Stimulated activated CD8-positive, alpha-beta memory T cell treated with anti-CD3 and anti-CD28 coated beads, Interleukin-15, amount 100 ng/mL, for 24 hours (primary cell): Measurements from ENCODE around the gene MEGF11.
A peak's percentile ranks its signal among the peaks of the same experiment; 100 is the strongest.
"Not testable (repeated sequence)": the region's sequence is repeated elsewhere in the genome, so short reads cannot be mapped to it uniquely, and the experiment has no call there.

Experiments
- DNase-seq: peaks from one replicate; pipeline ENCODE4 v3.0.0-alpha.2; 2020; ENCODE audit warnings: low read depth

The MEGF11 gene

DNA sequence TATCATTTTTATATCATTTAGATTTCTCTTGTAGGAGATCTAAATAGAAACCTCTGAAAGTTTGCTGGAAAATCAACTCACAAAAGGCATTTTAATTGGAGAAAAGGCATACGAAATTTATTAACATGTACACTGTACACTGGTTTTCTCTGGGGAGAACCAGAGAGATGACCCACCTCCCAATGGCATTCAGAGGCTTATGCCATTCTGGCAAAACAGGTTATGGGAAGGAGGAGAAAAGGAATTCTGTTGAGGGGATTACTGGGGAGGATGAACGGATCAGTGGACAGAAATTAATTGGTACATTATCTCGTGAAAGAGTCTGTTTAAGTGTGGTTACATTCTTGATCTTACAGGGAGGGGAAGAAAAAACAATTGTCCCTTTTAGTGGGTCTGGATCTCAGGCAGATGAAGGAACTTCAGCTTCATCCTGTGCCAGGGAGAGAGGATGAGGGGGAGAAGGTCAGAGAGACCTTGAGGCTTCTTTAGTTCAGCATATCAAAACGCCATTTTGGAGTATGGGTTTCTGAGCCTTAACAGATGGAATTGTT lies 367.8 kb downstream of the MEGF11 start:
- DNase-seq, result no peak

DNA sequence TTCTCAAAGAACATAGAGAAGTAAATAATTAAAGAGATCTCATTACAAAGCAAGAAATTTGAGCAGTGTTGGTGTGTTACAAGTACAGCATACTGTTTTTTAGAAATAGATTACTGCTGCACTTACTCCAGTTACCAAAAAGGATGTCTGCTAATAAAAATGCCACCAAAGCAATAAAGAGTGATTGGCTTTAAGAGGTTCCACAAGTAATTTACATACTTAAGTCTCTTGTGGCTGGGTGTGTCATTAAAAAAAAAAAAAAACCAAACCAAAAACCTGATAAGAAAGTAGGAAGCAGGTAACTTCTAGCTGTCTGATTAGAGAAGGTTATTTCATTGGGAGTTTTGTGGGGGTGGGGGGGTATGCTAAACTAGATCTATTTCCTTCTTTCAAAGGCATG lies 369.0 kb downstream of the MEGF11 start:
- DNase-seq, result no peak

DNA sequence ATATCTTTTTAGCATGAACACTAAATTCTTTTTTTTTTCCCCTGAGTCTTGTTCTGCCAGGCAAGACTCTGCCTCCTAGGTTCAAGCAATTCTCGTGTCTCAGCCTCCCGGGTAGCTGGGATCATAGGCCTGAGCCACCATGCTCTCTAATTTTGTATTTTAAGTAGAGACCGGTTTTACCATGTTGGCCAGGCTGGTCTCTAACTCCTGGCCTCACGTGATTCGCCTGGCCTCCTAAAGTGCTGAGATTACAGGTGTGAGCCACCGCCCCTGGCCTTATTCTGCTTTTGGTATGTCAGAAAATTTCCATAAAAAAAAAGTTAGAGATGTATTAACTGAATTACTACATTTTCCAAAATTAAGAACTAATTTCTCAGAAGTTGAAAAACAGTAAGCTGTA lies 370.0 kb downstream of the MEGF11 start:
- no peak for DNase-seq

DNA sequence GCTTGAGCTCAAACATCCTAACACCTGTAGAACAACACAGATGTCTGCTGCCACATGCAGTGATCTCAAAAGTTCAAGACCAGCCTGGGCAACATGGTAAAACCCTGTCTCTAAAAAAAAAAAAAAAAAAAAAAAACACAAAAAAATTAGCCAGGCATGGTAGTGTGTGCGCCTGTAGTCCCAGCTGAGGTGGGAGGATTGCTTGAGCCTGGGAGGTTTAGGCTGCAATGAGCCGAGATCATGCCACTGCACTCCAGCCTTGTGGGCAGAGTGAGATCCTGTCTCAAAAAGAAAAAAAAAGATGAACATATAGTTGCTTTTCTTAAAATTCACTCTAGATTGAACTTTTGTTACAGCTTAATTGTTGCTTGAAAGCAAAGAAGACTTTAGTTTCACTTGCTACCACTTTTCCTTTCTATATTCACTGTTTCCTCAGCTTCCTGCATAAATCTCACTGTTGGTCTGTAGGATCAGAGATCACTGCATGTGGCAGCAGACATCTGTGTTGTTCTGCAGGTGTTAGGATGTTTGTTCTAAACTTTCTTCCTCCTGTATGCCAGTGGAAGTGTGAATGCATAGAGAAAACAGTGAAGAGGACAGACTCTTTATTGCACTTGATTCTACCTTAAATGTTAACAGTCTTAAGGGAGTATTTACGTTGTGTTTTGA lies 371.6 kb downstream of the MEGF11 start:
- DNase-seq, result no peak

DNA sequence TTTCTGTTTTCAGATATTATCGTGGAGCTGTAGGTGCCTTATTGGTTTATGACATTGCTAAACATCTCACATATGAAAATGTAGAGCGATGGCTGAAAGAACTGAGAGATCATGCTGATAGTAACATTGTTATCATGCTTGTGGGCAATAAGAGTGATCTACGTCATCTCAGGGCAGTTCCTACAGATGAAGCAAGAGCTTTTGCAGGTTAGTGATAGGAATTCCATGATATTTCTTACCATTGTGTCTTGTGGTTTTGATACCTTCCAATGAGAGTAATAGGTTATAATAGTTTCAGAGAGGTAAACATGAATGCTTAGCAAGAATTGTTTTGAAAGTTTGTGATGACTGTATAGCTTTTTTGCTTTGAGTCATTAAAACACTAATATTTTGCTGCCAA lies 375.8 kb downstream of the MEGF11 start:
- no peak for DNase-seq

DNA sequence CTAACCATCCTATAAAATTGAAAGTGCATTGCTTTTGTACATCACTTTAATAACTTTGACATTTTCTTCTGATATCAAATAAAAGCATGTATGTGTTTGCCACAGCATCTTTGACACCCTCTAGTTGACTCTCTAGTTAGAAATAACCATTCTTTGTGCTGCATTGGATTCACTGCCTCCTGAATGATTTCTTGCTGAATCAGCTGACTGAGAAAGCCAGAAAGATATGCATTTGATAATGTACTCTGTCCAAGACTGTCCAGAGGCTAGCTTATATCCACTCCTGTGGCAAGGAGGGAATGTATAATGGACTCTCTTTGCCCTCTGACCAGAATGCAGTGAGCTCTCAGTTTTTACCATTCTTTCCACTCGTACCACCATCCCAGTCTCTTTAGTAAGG lies 378.1 kb downstream of the MEGF11 start:
- no peak for DNase-seq

DNA sequence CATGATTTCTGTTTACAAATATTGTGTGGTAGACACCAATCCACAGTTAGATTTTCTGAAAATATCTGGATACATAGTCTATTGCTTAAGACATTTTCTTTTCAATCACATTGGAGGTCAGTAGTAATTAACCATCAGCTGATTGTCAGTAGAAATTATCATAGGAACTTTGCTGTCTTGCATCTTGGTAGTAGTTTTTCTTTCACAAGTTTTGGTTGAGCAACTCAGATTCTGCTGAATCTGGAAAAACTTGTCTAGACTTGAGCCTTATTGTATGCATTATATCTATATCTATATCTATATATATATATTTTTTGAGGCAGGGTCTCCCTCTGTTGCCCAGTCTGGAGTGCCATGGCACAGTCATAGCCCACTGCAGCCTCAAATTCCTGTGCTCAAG lies 380.3 kb downstream of the MEGF11 start:
- no peak for DNase-seq

DNA sequence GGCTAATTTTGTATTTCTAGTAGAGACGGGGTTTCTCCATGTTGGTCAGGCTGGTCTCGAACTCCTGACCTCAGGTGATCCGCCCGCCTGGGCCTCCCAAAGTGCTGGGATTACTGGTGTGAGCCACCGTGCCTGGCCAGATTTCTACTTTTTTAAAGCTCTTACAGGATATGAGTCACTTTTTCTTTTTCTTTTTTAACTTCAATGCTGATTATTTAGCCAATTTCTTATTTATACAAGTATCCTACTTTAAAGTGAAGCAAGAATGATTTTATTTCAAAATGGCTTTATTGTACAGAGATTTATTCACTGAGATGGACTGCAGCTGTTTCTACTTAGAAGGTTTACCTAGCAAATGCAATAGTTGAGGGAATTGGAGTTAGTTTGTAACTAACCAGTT lies 381.0 kb downstream of the MEGF11 start:
- DNase-seq, result not testable (repeated sequence)

DNA sequence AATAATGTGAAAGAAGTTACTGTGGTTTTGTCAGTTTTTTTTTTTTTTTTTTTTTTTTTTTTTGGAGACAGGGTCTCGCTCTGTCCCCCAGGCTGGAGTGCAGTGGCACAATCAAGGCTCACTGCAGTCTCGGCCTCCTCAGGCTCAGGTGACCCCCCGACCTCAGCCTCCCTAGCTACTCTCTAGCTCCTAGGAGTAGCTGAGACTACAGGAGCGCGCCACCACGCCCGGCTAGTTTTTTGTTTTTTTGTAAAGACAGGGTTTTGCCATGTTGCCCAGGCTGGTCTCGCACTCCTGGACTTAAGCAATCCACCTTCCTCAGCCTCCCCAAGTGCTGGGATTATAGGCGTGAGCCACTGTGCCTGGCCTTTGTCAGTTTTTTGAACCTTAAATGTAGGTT lies 381.7 kb downstream of the MEGF11 start:
- not testable (repeated sequence) for DNase-seq

DNA sequence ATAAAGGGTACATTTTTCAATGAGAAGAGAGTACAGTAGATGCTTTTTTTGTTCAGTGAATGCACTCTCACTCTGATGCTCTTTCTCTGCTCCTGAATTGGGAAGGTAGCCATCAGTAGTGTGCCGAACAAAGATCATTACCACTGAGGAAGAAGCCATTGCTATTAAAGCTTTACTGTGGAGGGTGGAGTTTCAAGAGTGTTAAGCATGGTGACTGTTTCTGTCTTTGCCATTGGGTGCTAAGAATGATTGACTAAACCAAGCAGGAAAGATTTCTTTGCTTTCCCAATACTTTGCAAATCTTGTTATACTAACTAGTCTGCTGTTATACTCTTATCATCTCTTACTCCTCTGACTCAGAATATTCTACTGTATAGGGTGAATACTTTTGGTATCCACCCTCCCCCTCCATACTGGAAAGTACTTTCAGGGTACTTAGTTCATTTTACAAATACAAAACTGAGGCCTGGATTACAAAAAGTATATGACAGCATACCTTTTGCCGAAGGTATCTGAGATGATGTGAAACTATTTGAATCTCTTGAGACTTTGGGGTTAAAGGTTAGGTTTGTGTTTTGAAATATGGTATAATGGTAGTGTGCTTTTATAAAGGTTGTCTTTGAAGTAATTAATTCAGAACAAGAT lies 382.5 kb downstream of the MEGF11 start:
- DNase-seq, result no peak

DNA sequence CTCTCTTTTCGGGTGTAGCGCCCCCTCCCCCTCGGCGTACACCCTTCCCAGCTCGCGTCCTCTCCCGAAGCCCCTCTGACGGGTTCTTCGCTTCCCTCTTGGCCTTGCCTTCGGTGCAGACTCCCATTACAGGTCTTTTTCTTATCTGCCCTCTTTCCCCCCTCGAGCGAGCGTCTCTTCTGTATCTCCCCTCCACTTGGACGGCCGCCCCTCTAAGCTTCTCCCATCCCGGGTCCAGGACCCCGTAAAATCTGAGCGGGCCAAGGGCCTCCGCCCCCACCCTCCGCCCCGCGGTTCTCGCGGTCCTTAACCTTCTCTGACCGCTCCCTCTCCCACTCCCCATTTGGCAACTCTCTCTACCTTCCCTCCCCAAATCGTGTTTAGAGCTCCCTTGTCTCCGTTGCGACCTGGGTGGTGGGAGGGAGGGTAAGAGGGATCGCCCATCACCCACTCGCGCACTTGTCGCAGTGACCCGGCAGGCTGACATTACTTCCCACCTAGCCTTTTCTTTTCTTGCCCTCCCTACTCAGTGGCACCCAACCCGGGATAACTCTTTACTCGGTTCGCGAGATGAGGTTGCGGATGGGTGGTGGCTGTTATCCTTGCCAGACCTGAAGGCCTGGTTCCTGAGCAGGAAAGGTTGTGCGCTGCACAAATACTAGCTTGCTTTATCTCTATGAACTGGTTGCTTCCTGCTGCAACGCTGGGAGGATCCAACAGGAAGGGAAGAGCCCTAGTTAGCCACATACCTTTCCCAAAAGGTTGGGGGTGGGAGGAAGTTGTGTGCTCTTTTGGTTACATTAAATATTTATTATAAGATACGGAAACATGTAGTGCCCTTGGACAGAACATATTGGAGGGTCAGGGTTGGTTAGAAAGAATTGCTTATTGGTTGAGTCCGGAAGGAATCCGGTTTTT lies 383.3 kb downstream of the MEGF11 start:
- DNase-seq, result no peak

DNA sequence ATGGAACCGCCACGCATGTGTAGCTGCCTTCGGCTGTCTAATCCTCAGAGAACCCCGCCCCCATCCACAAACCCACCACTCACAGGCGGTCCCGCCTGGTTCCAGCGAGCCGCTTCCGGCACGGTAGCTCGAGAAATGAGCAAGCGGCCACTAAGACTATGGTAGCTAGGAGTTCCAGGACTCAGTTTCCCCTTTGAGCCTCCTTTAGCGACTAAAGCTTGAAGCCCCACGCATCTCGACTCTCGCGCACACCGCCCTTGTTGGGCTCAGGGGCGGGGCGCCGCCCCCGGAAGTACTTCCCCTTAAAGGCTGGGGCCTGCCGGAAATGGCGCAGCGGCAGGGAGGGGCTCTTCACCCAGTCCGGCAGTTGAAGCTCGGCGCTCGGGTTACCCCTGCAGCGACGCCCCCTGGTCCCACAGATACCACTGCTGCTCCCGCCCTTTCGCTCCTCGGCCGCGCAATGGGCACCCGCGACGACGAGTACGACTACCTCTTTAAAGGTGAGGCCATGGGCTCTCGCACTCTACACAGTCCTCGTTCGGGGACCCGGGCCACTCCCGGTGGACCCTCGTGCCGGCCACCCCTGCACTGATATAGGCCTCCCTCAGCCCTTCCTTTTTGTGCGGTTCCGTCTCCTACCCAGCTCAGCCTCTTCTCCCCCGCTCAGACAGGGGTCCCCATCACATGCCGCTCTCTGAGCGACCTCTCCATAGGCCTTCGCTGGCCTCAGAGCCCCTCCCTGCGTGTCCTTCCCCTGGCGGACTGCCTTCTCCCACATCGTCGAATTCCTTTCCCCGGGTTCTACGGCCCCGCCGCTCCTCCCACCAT lies 384.2 kb downstream of the MEGF11 start, which contains the start of gene RAB11A:
RAB11A (plus strand) TSS at position 366 of the 828 bp plus-strand sequence; CDS start at position 461, 95 bp downstream.
- peak; percentile 88 for DNase-seq

DNA sequence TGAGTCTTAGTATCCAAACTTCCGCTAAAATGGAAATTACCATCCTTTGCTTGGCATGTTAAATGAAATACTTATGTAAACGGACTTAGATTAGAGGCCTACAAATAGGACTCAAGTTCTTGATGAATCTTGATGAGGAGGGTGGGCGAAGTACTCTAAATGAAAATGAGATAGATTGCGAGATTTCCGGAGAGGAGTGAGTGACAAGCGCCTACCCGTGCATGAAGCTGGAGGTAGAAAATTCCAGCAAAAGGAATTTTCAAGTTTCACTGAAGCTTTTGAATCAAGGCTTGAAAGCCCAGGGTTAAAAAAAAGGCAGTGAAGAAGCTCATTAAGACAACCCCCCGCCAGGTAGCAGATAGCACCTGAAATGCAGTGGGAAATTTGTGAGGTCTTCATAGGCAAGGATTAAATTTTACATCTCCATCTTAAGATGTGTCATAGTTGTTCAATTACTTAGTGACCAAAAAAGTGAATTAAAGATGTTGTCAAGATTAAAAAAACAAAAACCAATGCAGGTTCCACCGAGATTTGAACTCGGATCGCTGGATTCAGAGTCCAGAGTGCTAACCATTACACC lies 384.9 kb downstream of the MEGF11 start:
- DNase-seq, result no peak

DNA sequence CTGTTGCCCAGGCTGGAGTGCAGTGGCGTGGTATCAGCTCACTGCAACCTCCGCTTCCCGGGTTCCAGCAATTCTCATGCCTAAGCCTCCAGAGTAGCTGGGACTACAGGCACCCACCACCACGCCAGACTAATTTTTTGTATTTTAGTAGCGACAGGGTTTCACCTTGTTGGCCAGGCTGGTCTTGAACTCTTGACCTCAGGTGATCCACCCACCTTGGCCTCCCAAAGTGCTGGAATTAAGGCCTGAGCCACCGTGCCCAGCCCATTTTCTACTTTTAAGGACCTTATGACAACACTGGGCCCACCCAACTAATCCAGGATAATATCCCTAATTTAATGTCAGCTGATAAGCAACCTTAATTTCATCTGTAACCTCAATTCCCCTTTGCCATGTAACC lies 385.6 kb downstream of the MEGF11 start:
- not testable (repeated sequence) for DNase-seq

DNA sequence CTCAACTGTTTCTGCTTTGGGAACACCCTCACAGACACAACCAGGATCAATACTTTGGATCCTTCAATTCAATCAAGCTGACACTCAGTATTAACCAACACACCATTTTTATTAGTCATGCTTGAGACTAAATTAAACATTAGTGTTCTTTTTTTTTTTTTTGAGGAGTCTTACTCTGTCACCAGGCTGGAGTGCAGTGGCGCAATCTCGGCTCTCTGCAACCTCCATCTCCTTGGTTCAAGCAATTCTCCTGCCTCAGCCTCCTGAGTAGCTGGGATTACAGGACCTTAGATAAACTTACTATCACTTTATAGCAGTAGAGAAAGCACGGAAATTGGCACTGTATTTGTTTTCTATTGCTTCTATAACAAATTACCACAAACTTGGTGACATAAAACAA lies 386.3 kb downstream of the MEGF11 start:
- no peak for DNase-seq

DNA sequence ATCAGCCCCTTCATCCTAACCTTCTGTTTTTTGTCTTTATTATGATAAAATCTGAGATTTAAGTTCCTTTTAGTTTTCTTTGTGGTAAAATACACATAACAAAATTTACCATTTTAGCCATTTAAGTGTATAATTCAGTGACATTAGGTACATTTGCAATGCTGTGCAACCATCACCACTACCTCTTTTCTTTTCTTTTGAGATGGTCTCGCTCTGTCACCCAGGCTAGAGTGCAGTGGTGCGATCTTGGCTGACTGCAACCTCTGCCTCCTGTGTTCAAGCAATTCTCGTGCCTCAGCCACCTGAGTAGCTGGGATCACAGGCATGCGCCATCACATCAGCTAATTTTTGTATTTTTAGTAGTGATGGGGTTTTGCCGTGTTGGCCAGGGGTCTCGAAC lies 390.4 kb downstream of the MEGF11 start:
- DNase-seq, result no peak

DNA sequence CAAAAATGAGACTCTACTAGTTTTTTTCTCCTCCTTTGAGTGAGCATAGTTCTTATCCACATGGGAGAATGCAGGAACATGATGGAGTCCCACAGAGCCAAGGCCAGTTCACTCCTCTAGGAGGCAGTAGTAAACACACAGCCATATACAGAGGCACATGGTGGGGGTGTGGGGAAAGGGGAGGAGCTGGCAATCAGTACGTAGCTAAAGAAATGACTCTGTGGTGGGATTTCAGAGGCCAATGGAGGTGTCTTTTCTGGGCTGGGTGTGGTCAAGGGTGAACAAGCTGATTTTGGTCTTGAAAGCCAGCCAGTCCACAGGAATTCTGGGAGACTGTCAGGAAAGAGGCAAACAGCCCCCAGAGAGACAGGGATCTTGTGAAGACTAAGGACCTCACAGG lies 390.9 kb downstream of the MEGF11 start:
- DNase-seq, result no peak

DNA sequence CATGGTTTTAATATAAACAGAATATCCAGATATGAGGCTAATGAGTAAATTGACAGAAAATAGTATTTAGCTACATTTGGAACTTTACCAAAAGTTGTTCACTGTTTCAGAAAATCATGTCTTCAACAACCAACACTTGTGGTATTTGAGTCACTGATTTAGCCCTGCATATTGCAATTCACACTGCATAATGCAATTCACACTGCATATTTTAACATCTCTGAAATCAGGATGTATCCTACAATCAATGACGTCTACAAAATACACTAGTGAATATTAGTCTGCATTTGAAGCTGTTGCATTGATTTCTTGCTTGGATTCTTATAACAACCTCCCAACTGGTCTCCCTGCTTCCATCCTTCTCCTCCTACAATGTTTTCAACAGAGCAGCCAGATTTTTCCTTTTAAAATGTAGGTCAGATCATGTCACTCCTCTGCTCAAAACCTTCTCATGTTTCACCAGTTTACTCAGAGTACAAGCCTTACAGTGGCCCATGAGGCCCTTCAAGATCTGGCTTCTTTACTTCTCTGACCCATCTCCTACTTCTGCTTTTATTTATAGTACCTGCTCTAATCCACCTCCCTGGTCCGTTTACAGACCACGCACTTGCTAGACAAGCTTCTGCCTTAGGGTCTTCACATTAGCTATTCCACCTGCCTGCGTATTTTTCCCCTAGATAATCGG lies 395.7 kb downstream of the MEGF11 start:
- no peak for DNase-seq

DNA sequence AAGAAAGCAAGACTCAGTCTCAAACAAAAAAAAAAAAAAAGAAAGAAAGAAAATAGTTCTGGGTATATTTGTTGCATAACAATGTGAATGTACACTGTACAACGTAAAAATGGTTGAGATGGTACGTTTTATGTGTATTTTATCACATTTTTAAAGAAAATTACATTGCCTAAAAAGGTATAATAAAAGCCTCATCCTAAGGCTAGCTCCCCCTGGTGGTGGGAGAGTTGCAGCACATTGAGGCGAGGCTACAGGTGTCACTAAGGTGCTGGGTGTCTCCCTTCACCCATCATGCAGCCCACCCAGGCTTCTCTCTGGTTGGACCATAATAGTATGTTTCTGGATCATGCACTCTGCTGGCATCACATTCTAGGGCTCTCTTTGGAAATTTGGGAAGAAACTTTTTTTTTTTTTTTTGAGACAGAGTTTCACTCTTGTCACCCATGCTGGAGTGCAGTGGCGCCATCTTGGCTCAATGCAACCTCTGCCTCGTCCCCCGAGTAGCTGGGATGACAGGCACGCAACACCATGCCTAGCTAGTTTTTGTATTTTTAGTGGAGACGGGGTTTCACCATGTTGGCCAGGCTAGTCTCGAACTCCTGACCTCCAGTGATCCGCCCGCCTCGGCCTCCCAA lies 396.6 kb downstream of the MEGF11 start:
- peak; percentile 43 for DNase-seq

DNA sequence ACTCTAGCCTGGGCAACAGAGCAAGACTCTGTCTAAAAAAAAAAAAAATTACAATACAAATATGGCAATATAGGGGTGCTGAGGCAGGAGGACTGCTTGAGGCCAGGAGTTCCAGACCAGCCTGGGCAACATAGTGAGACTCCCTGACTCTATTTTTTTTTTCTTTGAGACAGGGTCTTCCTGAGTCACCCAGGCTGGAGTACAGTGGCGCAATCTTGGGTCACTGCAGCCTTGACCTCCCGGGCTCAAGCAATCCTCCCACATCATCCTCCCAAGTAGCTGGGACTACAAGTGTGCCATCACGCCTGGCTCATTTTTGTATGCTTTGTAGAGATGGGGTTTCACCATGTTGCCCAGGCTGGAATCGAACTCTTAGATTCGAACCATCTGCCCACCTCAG lies 401.6 kb downstream of the MEGF11 start:
- DNase-seq, result no peak
